Loucy (cell line): ENCODE data around the gene RAET1G.

Experiments
- CTCF ChIP-seq: fragments of 200-600 bp; sonication (generic); conservative IDR thresholded peaks from 2 replicates; pipeline ENCODE4 v1.5.1; 2014; ENCODE audit warnings: mild to moderate bottlenecking, antibody characterized with exemption, low read length
- EZH2phosphoT487 ChIP-seq: fragments of 200-600 bp; IDR thresholded peaks from 2 replicates; pipeline ENCODE4 v1.6.1; 2018; ENCODE audit warnings: antibody characterized with exemption, mild to moderate bottlenecking, moderate library complexity, borderline replicate concordance

- peak; percentile 46 for TF ChIP-seq CTCF
- no peak for TF ChIP-seq EZH2phosphoT487
Measured at GRCh38 chr6:149897855-149898744, 24.8 kb downstream of the RAET1G start, which contains the start of gene RAET1E.
